ENCODE data around the gene GPLD1.

The GPLD1 gene

GRCh38 chr6:24431045-24431451 lies 58.3 kb downstream of the GPLD1 start:
- TF ChIP-seq, protein P1, sequence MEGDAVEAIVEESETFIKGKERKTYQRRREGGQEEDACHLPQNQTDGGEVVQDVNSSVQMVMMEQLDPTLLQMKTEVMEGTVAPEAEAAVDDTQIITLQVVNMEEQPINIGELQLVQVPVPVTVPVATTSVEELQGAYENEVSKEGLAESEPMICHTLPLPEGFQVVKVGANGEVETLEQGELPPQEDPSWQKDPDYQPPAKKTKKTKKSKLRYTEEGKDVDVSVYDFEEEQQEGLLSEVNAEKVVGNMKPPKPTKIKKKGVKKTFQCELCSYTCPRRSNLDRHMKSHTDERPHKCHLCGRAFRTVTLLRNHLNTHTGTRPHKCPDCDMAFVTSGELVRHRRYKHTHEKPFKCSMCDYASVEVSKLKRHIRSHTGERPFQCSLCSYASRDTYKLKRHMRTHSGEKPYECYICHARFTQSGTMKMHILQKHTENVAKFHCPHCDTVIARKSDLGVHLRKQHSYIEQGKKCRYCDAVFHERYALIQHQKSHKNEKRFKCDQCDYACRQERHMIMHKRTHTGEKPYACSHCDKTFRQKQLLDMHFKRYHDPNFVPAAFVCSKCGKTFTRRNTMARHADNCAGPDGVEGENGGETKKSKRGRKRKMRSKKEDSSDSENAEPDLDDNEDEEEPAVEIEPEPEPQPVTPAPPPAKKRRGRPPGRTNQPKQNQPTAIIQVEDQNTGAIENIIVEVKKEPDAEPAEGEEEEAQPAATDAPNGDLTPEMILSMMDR (IDR thresholded peaks at IDR 0.05; ENCODE audit: borderline replicate concordance, insufficient read depth, low read depth, low read length): peak; percentile 38; the same call in 1 of the 2 replicates

GRCh38 chr6:24430086-24430485 lies 59.3 kb downstream of the GPLD1 start:
- TF ChIP-seq, protein P1 (IDR thresholded peaks at IDR 0.05; ENCODE audit: borderline replicate concordance, insufficient read depth, low read depth, low read length): no peak

More at GRCh38 chr6:24431045-24431451, 58.3 kb downstream of the GPLD1 start:
- H3K4me3 ChIP-seq (ENCODE audit: low read depth, low read length): no peak overlapping the region

GRCh38 chr6:24429146-24429545 lies 60.2 kb downstream of the GPLD1 start:
- H3K4me3 ChIP-seq (ENCODE audit: low read depth, low read length): no peak overlapping the region
- TF ChIP-seq, protein P1 (IDR thresholded peaks at IDR 0.05; ENCODE audit: borderline replicate concordance, insufficient read depth, low read depth, low read length): no peak

More at GRCh38 chr6:24430086-24430485, 59.3 kb downstream of the GPLD1 start:
- H3K4me3 ChIP-seq (ENCODE audit: low read depth, low read length): no peak overlapping the region

- H3K4me3 ChIP-seq (ENCODE audit: low read depth, low read length): no peak overlapping the region
These were observed 60.8 kb downstream of the GPLD1 start for GRCh38 chr6:24428615-24429014.

DNA sequence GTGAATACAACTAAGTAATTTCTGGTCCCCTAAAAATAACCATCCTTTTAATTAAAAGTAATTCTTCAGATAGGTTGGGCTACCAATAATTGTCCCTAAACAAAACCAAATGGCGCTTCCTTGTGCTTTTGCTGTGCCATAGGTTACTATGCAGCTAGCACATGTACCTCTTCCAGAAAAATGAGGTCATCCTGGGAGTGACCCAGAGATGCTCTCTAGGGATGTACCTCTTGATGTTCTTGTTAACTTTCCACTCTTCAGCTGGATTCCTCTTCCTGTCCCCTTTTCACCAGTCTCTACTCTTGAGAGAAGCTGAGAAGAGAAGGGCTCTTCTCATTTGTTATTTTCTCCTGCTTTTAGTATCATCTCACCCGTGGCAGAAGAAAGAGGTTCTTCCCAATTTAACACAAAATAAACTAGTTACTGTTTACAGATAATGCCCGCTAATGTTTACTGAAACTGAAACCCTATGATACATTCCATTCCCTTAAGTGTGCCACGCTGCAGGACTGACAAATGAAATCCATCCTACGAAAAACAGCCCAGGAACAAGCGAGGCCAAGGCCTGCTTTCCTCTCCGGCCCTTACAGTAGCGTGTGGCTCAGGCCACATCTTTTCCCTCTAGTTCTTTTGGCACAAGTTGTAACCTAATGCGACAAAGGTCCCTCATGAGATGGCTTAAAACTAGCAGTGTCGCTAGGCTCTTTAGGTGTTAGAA lies 62.5 kb downstream of the GPLD1 start:
- no peak overlapping the region for H3K4me3 ChIP-seq (ENCODE audit: low read depth, low read length)
- TF ChIP-seq, protein P1 (IDR thresholded peaks at IDR 0.05; ENCODE audit: borderline replicate concordance, insufficient read depth, low read depth, low read length): no peak

More at GRCh38 chr6:24428615-24429014, 60.8 kb downstream of the GPLD1 start:
- TF ChIP-seq, protein P1 (IDR thresholded peaks at IDR 0.05; ENCODE audit: borderline replicate concordance, insufficient read depth, low read depth, low read length): no peak

DNA sequence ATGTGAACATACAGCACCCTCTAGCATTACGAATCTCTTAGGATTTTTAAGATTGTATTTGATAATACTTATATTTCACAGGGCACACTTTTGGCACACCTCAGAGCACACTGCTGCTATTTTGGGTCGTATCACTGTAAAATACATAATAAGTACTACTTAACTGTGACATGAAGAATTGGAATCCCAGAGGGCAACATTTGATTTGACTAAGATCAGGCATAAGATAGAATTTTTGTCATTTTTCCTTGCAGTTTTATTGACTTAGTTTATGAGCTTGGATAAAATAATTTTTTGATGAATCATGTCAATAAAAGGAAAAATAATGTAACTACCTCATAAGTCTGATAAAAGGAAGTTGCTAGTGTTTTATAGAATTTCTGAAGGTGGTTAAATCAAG lies 64.3 kb downstream of the GPLD1 start:
- no peak overlapping the region for H3K4me3 ChIP-seq (ENCODE audit: low read depth, low read length)
- TF ChIP-seq, protein P1 (IDR thresholded peaks at IDR 0.05; ENCODE audit: borderline replicate concordance, insufficient read depth, low read depth, low read length): no peak

GRCh38 chr6:24419526-24419925 lies 69.9 kb downstream of the GPLD1 start:
- TF ChIP-seq, protein P1 (IDR thresholded peaks at IDR 0.05; ENCODE audit: borderline replicate concordance, insufficient read depth, low read depth, low read length): no peak
- no peak overlapping the region for H3K4me3 ChIP-seq (ENCODE audit: low read depth, low read length)
